AG08396 (cell line): ENCODE results near the gene ZNF486.
A peak's percentile ranks its signal among the peaks of the same experiment; 100 is the strongest.
"Not testable (repeated sequence)": the region's sequence is repeated elsewhere in the genome, so short reads cannot be mapped to it uniquely, and the experiment has no call there.

Experiments
- DNase-seq: peaks from one replicate; pipeline ENCODE4 v3.0.0; 2012; ENCODE audit warnings: low spot score, mixed read lengths

ZNF486 gene

DNA sequence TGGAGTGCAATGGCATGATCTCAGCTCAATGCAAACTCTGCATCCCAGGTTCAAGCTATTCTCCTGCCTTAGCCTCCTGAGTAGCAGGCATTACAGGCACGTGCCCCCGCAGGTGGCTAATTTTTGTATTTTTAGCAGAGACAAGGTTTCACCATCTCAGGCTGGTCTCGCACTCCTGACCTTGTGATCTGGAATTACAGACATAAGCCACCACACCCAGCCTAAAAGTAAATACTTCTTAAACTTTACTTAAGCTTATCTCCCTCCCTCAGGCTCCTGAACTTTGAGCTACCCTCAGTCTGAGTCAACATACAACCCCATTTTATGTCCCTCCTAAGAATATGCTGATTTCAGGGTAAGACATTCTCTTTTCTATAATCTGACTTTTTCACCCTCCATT is 66.1 kb downstream of the ZNF486 start:
- no peak for DNase-seq

DNA sequence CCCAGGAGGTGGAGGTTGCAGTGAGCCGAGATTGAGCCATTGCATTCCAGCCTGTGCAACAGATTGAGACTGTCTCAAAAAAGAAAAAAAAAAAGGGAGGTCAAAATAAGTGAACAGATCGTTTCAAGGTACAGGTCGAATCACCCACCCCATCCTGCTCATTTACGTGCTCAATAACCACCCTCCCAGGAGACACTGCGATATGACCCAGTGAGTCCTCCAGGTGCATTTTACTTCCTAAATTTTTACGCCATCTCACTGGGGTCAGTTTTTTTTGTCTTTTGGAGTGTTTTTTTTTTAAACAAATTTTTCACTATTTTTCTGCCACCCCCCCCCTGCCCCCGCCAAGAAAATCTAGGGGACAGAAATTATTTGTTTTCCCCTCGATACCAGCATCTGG is 68.1 kb downstream of the ZNF486 start:
- no peak for DNase-seq

DNA sequence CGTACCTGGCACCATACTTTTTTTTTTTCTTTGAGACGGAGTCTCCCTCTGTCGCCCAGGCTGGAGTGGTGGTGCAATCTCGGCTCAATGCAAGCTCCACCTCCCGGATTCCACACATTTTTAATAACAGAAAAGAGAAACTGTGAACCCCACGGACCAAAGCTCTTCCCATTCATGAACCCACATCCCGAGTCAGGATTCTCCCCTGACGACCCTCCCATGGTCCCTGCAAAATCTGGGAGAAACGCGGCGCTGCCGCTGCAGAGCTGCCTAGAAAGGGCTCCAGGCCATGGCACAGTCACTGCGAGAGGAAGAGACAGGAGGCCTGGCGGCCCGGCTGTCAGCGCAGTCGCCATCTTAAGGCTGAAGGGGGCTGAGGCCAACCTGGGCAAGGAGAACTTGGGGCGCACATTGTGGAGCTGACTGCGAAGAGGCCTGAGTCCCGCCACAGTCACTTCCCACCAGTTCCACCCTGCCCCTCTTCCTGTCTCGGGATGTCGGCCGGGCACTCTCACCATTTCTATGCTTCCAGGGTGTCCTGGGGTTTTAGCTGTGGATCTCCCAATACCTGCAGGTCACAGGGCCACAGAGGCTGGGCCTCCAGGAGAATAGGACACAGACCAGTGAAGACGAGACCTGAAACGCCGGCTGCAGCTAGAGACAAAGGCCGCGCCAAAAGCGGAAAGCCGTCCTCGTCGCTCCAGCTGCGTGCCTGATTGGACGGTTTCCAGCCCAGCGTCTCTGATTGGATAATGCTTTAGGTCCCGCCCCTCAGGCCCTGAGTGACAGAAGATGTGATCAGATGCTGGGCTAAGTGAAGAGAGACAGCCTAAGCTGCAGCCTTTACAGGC is 71.0 kb downstream of the ZNF486 start:
- DNase-seq = peak; percentile 85

DNA sequence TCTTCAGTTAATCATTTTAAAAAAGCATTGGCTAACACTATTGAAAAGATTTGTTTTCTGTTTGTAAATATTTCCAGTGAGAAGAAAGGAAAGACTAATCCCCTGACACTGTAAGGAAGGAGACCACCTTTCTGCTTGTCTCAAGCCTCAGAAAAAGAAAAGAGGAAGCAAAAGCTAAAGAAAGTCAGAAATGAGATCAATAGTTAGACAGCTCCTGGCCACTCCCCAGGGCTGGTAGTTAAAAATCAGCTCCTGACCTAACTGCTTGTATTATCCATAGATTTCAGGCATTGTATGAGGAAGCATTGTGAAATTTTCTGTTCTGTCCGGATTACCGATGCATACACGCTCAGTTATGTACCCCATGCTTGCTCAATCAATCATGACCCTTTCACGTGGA is 76.6 kb downstream of the ZNF486 start:
- no peak for DNase-seq

DNA sequence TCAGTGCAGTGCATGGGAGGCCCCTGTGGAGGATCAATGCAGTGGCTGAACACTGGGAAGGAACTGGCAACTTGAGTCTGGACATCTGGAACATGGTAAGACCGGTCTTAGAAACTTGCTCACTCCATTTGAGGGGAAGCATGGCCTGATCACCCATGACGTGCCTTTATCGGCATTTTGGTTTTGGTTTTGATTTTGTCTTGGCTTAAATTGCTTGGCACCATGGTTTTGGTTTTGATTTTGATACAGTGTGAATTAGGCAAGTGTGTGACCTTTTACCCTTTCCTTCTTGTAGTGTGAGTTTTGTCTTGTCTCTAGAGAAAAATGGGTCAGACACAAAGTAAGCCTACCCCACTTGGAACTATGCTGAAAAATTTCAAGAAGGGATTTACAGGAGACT is 77.3 kb downstream of the ZNF486 start:
- no peak for DNase-seq

DNA sequence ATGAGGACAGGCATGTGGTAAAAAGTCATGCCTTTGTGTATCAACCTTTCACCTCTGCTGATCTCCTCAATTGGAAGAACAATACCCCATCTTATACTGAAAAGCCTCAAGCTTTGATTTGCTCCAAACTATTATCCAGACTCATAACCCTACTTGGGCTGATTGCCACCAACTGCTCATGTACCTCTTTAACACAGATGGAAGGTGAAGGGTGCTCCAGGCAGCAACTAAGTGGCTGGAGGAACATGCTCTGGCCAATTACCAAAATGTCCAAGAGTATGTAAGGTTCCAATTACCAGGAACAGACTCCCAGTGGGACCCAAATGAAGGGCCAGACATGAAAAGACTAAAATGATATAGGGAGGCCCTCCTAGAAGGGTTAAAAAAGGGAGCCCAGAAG is 78.3 kb downstream of the ZNF486 start:
- DNase-seq = no peak

DNA sequence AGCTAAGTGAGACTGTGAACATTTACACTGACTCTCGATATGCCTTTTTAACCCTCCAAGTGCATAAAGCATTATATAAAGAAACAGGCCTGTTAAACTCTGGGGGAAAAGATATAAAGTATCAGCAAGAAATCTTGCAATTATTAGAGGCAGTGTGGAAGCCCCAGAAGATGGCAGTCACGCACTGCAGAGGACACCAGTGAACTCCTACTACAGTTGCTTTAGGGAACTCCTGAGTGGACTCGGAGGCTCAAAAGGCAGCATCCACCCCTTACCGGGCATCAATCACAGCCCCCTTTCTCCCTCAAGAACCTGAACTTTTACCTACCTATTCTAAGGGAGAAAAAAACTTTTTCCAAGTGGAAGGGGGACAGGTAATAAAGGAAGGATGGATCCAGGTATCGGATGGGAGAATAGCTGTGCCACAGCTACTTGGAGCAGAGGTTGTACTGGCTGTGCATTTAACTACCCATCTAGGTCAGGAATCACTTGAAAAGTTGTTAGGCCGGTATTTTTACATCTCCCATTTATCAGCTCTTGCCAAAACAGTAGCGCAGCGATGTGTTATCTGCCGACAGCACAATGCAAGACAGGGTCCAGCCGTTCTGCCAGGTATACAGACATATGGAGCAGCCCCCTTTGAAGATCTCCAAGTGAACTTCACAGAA is 80.1 kb downstream of the ZNF486 start:
- DNase-seq = peak; percentile 14

DNA sequence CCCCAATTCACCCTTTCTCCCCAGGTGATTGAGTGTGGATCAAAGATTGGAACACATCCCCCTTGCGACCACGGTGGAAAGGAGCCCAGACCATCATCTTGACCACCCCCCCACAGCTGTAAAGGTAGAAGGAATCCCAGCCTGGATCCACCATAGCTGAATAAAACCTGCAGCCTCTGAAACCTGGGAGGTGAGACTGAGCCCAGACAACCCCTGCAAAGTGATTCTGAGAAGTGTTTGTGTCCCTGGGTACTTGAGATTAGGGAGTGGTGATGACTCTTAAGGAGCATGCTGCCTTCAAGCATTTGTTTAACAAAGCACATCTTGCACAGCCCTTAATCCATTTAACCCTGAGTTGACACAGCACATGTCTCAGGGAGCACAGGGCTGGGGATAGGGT is 81.2 kb downstream of the ZNF486 start:
- not testable (repeated sequence) for DNase-seq
